Retinal pigment epithelial cell (primary cell): ENCODE data around the gene CCL17.

Experiments
- DNase-seq: peaks from one replicate; pipeline ENCODE4 v3.0.0-alpha.2; 2010; ENCODE audit warnings: low read depth
- H3K4me3 ChIP-seq: 2 replicates; pipeline ENCODE4 v1.5.1; 2011; ENCODE audit warnings: mild to moderate bottlenecking, low read length, control low read depth, moderate library complexity
- CTCF ChIP-seq: conservative IDR thresholded peaks from 2 replicates; pipeline ENCODE4 v1.5.1; 2011; ENCODE audit warnings: low read depth, low read length, control low read depth, inconsistent platforms

CCL17 gene

DNA sequence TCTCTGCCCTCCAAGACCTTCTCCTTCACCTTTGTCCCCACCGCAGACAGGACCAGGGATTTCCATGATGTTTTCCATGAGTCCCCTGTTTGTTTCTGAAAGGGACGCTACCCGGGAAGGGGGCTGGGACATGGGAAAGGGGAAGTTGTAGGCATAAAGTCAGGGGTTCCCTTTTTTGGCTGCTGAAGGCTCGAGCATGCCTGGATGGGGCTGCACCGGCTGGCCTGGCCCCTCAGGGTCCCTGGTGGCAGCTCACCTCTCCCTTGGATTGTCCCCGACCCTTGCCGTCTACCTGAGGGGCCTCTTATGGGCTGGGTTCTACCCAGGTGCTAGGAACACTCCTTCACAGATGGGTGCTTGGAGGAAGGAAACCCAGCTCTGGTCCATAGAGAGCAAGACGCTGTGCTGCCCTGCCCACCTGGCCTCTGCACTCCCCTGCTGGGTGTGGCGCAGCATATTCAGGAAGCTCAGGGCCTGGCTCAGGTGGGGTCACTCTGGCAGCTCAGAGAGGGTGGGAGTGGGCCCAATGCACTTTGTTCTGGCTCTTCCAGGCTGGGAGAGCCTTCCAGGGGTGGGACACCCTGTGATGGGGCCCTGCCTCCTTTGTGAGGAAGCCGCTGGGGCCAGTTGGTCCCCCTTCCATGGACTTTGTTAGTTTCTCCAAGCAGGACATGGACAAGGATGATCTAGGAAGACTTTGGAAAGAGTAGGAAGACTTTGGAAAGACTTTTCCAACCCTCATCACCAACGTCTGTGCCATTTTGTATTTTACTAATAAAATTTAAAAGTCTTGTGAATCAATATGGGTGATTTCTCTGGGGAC is 20.1 kb upstream of the CCL17 start:
- no peak for TF ChIP-seq CTCF
- no peak overlapping the region for H3K4me3 ChIP-seq
- DNase-seq, result no peak

- DNase-seq, result no peak
- no peak for TF ChIP-seq CTCF
- no peak overlapping the region for H3K4me3 ChIP-seq
Observed at GRCh38 chr16:57385083-57385482, 19.5 kb upstream of the CCL17 start.

DNA sequence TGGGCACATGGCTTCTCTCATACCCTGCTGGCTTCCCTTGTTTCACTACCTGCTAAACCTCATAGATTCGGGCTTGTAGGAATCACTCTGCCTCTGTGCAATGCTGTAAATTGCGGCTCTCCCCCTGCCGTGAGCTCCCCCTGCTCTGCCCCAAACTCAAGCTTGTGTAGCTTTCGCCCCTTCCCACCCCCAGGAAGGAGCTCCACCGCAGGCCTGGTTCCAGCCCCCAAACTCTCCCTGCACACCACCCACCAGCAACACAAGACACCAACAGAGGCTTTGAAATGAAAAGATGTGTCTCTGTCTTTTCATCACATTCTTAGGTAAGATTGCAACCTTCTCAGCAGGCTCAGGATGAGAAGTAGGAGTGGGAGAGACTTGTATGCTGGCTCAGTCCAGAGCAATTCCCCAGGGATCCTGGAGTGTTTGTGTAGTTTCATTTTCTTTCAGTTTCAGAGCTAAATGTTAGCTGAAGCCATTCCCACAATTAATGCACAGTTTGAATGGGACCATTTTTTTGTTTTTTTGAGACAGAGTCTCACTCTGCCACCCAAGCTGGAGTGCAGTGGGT is 18.1 kb upstream of the CCL17 start:
- no peak for DNase-seq
- no peak overlapping the region for H3K4me3 ChIP-seq
- no peak for TF ChIP-seq CTCF

- no peak for TF ChIP-seq CTCF
Observed at GRCh38 chr16:57387598-57388354, 16.8 kb upstream of the CCL17 start.

DNA sequence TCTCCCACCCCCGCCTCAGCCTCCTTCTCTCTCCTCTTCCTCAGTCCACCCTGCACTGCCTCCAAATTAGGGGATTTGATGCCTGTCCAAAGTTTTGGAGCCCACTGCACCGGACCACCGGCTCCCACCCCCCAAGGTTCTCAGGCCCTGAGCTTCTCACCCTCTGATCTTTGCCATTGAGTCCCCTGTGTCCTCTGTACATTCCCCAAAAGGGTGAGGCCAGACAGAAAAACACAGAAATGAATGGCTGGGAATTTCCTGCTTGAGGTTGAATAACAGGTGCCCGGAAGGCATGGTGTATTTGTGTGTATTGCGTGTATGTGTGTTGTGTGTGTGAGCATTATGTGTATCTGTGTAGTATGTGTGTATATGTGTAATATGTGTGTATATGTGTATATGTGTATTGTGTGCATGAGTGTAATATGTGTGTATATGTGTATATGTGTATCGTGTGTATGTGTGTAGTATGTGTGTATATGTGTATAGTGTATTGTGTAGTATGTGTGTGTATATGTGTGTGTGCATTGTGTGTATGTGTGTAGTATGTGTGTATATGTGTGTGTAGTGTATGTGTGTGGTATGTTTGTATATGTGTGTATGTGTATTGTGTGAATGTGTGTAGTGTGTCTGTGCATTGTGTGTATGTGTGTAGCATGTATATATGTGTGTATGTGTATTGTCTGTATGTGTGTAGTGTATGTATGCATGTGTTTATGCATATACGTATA is 16.0 kb upstream of the CCL17 start:
- no peak overlapping the region for H3K4me3 ChIP-seq
- TF ChIP-seq CTCF, result no peak
- DNase-seq, result no peak

More at GRCh38 chr16:57387598-57388354, 16.8 kb upstream of the CCL17 start:
- no peak for DNase-seq
- H3K4me3 ChIP-seq, result no peak overlapping the region

- no peak for DNase-seq
- no peak for TF ChIP-seq CTCF
- no peak overlapping the region for H3K4me3 ChIP-seq
Observed at GRCh38 chr16:57389087-57389468, 15.5 kb upstream of the CCL17 start.
